ENCODE results near the gene KNDC1.
A peak's percentile ranks its signal among the peaks of the same experiment; 100 is the strongest.
"Not testable (repeated sequence)": the region's sequence is repeated elsewhere in the genome, so short reads cannot be mapped to it uniquely, and the experiment has no call there.

KNDC1 gene

GRCh38 chr10:133124357-133125211, 35.4 kb upstream of the KNDC1 start:
- DNase-seq, result peak in 1 of 5 donors; percentile 10

DNA sequence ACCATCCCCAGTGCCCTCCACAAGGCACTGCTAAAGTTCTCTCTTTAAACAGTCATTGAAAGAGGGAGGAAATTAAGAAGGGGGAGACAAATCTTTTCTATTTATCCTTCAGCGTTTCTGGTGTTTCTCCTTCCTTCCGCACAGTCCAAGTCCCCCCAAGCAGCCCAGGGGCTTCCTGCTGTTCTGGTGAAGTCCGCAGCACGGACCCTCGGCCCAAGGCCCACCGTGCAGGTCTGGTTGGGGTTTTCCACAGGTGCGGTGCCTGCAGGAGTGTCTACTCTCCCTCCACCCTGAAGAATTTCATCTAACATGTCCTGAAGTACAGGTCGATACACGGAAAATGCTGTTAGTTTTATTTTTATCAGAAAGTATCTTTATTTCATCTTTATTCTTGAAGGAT, 34.1 kb upstream of the KNDC1 start:
- no peak for DNase-seq

GRCh38 chr10:133126431-133127290, 33.4 kb upstream of the KNDC1 start:
- no peak for DNase-seq

GRCh38 chr10:133127291-133128125, 32.5 kb upstream of the KNDC1 start:
- DNase-seq, result peak in 3 of 5 donors; percentile 22 to 41 (median 34)

DNA sequence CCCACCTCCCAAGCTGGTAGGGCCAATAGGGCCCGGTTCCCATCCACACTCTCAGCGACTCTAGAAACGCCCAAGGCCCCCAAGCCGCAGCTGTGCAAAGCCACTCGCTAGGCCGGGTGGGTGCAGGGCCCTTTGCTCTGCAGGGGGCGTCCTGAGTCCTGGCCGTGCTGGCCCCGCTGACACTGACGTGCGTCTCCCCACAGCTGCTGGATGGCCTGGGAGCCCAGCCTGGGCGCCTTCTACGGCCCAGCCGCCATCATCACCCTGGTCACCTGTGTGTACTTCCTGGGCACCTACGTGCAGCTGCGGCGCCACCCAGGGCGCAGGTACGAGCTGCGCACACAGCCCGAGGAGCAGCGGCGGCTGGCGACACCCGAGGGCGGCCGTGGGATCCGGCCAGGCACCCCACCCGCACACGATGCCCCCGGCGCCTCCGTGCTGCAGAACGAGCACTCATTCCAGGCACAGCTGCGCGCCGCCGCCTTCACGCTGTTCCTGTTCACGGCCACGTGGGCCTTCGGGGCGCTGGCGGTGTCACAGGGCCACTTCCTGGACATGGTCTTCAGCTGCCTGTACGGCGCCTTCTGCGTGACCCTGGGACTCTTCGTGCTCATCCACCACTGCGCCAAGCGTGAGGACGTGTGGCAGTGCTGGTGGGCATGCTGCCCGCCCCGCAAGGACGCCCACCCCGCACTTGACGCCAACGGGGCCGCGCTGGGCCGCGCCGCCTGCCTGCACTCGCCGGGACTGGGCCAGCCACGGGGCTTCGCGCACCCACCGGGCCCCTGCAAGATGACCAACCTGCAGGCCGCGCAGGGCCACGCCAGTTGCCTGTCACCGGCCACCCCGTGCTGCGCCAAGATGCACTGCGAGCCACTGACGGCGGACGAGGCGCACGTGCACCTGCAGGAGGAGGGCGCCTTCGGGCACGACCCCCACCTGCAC, 31.6 kb upstream of the KNDC1 start:
- no peak for DNase-seq

DNA sequence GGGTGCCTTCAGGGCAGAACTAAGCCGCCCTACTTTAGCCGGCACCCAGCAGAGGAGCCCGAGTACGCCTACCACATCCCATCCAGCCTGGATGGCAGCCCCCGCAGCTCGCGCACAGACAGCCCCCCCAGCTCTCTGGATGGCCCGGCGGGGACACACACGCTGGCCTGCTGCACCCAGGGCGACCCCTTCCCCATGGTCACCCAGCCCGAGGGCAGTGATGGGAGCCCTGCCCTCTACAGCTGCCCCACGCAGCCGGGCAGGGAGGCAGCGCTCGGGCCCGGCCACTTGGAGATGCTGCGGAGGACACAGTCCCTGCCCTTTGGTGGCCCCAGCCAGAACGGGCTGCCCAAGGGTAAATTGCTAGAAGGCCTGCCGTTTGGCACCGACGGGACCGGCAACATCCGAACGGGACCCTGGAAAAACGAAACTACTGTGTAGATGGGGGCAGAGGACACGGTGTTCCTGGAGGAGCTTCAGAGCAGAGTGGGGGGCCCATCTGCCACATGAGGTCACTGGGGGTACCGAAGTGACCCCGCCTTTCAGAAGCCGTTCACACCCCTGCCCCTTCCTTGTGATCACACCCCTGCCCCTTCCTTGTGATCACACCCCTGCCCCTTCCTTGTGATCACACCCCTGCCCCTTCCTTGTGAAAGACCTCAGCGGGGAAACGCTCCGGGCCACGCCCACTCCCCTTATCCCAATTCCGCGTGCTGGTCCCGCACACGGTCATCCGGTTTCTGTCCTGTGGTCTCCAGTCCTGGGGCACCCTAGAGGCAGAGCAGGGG, 30.8 kb upstream of the KNDC1 start:
- no peak for DNase-seq

- DNase-seq, result no peak
These were observed 30.0 kb upstream of the KNDC1 start for GRCh38 chr10:133129859-133130495.

- no peak for DNase-seq
These were observed 29.4 kb upstream of the KNDC1 start for GRCh38 chr10:133130602-133131001.

DNA sequence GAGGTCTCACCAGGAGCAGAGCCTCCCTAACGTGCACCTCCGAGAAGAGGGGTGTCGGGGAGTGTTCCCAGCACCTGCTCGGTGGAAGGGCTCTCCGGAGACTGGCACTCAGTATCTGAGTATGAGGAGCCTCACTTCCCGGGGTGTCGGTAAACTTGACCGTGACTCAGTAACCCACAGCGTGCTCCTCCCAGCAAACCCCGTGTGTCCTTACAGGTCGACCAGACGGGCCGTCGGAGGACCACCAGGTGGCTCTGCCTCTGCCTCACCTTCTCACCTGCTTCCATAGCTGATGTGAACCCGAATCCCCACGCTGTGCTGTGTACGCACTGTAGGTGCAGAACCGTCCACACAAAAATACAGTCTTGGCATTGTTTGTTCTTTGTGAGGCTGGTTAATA, 29.0 kb upstream of the KNDC1 start:
- no peak for DNase-seq

GRCh38 chr10:133131734-133132472, 28.1 kb upstream of the KNDC1 start:
- no peak for DNase-seq

- no peak for DNase-seq
These were observed 27.3 kb upstream of the KNDC1 start for GRCh38 chr10:133132473-133133291.

- DNase-seq, result no peak
These were observed 26.4 kb upstream of the KNDC1 start for GRCh38 chr10:133133471-133134231.

DNA sequence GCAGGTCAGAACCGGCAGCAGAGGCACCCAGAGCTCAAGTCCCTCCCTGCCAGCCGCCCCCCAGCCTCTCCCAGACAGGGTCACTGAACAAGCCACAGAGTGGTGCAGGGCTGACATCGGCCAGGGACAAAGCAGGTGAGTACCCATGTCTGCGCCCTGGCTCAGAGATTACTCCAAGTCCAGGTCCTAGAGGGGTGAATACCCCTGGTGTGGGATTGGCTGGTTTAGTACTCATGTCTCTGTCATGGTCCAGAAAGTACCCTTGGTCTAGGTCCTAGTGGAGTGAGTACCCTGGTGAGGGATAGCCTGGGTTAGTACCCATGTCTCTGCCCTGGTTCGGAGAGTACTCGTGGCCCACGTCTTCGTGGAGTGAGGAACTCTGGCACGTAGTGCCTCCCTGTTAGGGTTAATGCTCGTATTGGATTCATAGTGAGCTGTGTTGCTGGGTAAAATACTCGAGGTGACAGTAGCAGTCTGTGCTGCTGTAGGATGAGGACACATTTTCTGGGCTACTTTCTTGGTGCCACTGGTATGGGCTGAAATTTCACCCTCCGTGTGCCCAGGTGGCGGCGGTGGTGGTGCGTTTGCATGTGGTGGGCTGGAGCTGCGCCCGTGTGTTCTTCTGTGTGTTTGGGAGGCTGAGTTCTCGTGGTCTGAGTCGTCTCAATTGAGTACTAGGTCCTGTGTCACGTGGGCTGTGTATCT, 25.5 kb upstream of the KNDC1 start:
- DNase-seq, result no peak

DNA sequence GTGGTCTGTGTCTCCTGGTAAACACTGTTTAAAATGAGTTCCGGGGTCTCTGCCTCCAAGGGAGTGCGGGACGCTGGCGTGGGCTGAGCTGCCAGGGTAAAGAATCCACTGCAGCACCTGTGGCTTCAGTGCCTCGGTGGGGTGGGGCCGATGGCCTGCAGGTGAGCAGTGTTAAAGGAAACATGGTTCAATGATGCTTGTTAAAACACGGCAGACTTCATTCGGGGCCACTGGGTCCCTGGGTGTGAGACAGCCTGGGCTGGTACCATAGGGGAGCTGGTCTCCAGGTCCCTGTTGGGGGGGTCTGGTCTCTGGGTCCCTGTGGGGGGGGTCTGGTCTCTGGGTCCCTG, 24.9 kb upstream of the KNDC1 start:
- no peak for DNase-seq

- DNase-seq, result not testable (repeated sequence)
These were observed 22.4 kb upstream of the KNDC1 start for GRCh38 chr10:133137486-133138145.

DNA sequence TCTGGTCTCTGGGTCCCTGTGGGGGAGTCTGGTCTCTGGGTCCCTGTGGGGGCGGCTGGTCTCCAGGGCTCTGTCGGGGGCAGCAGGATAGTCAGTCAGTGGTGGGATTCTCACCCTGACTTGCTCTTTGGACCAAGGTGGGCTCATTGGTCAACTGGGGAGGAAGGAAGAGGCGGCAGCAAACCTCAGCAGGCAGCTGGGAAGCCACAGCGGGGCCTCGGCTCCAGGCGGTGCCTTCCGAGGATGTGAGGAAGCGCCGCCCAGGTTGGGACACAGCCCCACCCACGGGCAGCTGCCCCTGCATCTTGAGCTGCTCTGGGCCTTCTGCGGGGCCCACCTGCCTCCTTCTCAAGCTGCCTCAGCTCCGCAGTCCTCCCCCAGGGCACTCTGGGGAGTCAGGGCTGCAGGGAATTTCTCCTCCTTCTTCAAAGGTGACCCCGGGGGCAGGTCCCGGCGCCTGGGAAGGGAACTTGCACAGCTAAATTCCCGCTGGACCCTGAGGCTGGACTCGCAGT, 20.4 kb upstream of the KNDC1 start:
- DNase-seq, result no peak

All from T-helper 1 cell (primary cell).